ENCODE measurements around the gene MBNL2. TPM values are rescaled to one million over a fixed set of nuclear protein-coding genes. Genes with fewer than 3 reads are reported as not detected.

Gene MBNL2
- total and polyA plus RNA-seq, 10 of the 15 experiments (the other 5 are each of a cell fraction or from before 2014, with no cell fraction given), result 1.6 to 9.7 (median 6.7) TPM

GRCh38 chr13:97257228-97257755 is 35.2 kb downstream of the MBNL2 start (continued):
- no peak for TF ChIP-seq SKIL (IDR thresholded peaks at IDR 0.05; ENCODE audit: low read depth, poor library complexity, severe bottlenecking)

- Histone ChIP-seq H3K27me3 (replicated peaks in 1 of 2; ENCODE audit: control insufficient read depth in 2 of 2, insufficient read depth in 2 of 2, low read length in 1 of 2) (no peaks in the 10 kb centered on the region), H3K4me3 (no peak overlapping the region), H3K4me1 (ENCODE audit: control insufficient read depth, insufficient read depth, low read length) (peaks cover 24% of the 10 kb centered on the region), H3K36me3 (ENCODE audit: control insufficient read depth in 2 of 2, insufficient read depth in 2 of 2, low read length in 1 of 2) (no peaks in the 10 kb centered on the region), H4K20me1 (ENCODE audit: control insufficient read depth, insufficient read depth) (peaks cover 5% of the 10 kb centered on the region; the same call in 1 of the 2 replicates), H2AFZ (ENCODE audit: control insufficient read depth, low read depth, low read length) (no peak overlapping the region), H3K27ac (ENCODE audit: control insufficient read depth, insufficient read depth) (no peak overlapping the region), H3K9me3 (replicated peaks; ENCODE audit: control insufficient read depth, insufficient read depth, low read length) (no peaks in the 10 kb centered on the region), H3K4me2 (ENCODE audit: control insufficient read depth, insufficient read depth) (peak overlapping the region; percentile 45), H3K9ac (ENCODE audit: control insufficient read depth, insufficient read depth, low read length) (no peak overlapping the region), H3K79me2 (ENCODE audit: control insufficient read depth, insufficient read depth, low read length) (peaks cover 2% of the 10 kb centered on the region; the same call in 1 of the 2 replicates)
- BruUV-seq (replicated peaks), result no TSS peak
- intact Hi-C loops (cut with micrococcal nuclease; ENCODE audit: unreplicated experiment) (no loop called here), in situ Hi-C loops (cut with MboI) (no loop called here)
- ATAC-seq (peak; percentile 83), DNase-seq (ENCODE audit: low read depth, low spot score) (peak; percentile 37), FAIRE-seq (peak; percentile 69)
- CTCF ChIA-PET, result interaction anchor here (0.9 to 1.2 kb wide), 3 partner anchors 25 to 33 kb away, joined by 3 read pairs; no protein-coding TSS in a partner anchor
- SMC1A ChIA-PET (ENCODE audit: uncharacterized antibody, unreplicated experiment), result interaction anchor here (2.9 kb wide), 1 partner anchor 35 kb away, joined by 8 read pairs; the partner anchor contains the start of gene MBNL2
- RAD21 ChIA-PET (ENCODE audit: unreplicated experiment), result interaction anchor here (0.6 to 1.0 kb wide), 2 partner anchors 31 to 36 kb away, joined by 3 to 4 read pairs; partner anchors contain the start of gene MBNL2
- 52% methylated on average over 13 of the region's 13 CpGs for WGBS (ENCODE audit: insufficient coverage, insufficient replicate concordance, low lambda C conversion rate, missing lambda C conversion rate)
- POLR2A ChIA-PET, result interaction anchor here (0.7 to 1.9 kb wide), 2 partner anchors 35 to 289 kb away, joined by 3 to 13 read pairs; partner anchors contain the start of gene MBNL2
- no peak for TF ChIP-seq CHD4 (IDR thresholded peaks at IDR 0.05)
- TF ChIP-seq ZBTB11 (CRISPR knock-in tag; IDR thresholded peaks at IDR 0.05), result no peak
- peak; percentile 98 for TF ChIP-seq JUNB (IDR thresholded peaks at IDR 0.05)
- TF ChIP-seq IRF4 (IDR thresholded peaks at IDR 0.05; ENCODE audit: low read depth, low read length), result peak; percentile 82
- peak; percentile 31; the same call in 1 of the 2 replicates for TF ChIP-seq SPI1 (IDR thresholded peaks at IDR 0.05; ENCODE audit: borderline replicate concordance, insufficient read depth, low read depth, low read length)
- peak in 1 of 2 experiments; percentile 77; a peak in 1 of 4 replicates for TF ChIP-seq ETV6 (conservative IDR thresholded peaks at IDR 0.05 in 1 of 2, IDR thresholded peaks at IDR 0.05 in 1 of 2; ENCODE audit: borderline replicate concordance in 1 of 2, low read depth in 1 of 2)
- no peak for TF ChIP-seq HDAC2 (IDR thresholded peaks at IDR 0.05)
- TF ChIP-seq STAT3 (IDR thresholded peaks at IDR 0.05; ENCODE audit: low read depth, low read length), result no peak
- peak; percentile 61; the same call in 1 of the 2 replicates for TF ChIP-seq FOXM1 (IDR thresholded peaks at IDR 0.05; ENCODE audit: low read depth, low read length)
- no peak for TF ChIP-seq MXI1 (IDR thresholded peaks at IDR 0.05; ENCODE audit: low read depth, low read length)
- TF ChIP-seq ZNF24 (IDR thresholded peaks at IDR 0.05), result no peak
- TF ChIP-seq MEF2B (IDR thresholded peaks at IDR 0.05; ENCODE audit: partially characterized antibody, poor library complexity, severe bottlenecking), result no peak
- peak; percentile 56 for TF ChIP-seq GABPA (IDR thresholded peaks at IDR 0.05; ENCODE audit: low read depth)
- TF ChIP-seq NR2F1 (conservative IDR thresholded peaks at IDR 0.05), result no peak
These were observed 36.0 kb downstream of the MBNL2 start for GRCh38 chr13:97257800-97258799.

Data from GM12878 (cell line).